PC-9 (cell line): Measurements from ENCODE around the gene TMEM11. TPM values are rescaled to one million over a fixed set of nuclear protein-coding genes. Genes with fewer than 3 reads are reported as not detected.

Experiments
- BruUV-seq: library from RNA; stranded (reverse); fragments of 400-500 nt; replicated peaks from 2 replicates; lab custom pipeline; 2021; lab: Mats Ljungman, UMichigan
- CTCF ChIA-PET: fragments of 300-600 bp; sonication (Branson Sonifier 250); formaldehyde crosslinking; loops from one replicate; lab custom pipeline; 2022; ENCODE audit warnings: antibody characterized with exemption; lab: Charles Lee
- POLR2A ChIA-PET: fragments of 300-600 bp; sonication (Branson Sonifier 250); formaldehyde crosslinking; loops from one replicate; lab custom pipeline; 2022; ENCODE audit warnings: antibody characterized with exemption; ENCODE audit not compliant: unreplicated experiment; lab: Charles Lee
- DNase-seq, 2 experiments: peaks; one replicate each; pipeline versions ENCODE4 v3.0.0 to v3.0.0-alpha.2; 2015 to 2022; ENCODE audit warnings: mixed read lengths in 1 of 2
- H2AFZ ChIP-seq: fragments of 200-600 bp; sonication (generic); 2 replicates; pipeline ENCODE4 v1.8.1; 2017; ENCODE audit warnings: antibody characterized with exemption
- H3F3A ChIP-seq: fragments of 200-600 bp; sonication (generic); 2 replicates; pipeline ENCODE4 v1.8.1; 2017; ENCODE audit warnings: antibody characterized with exemption, mild to moderate bottlenecking, low read depth; ENCODE audit not compliant: insufficient read depth
- H3K27ac ChIP-seq: fragments of 200-600 bp; sonication (generic); 2 replicates; pipeline ENCODE4 v1.6.1; 2016; ENCODE audit warnings: mixed run types
- H3K27me3 ChIP-seq: fragments of 200-600 bp; sonication (generic); 2 replicates; pipeline ENCODE4 v1.6.1; 2016; ENCODE audit warnings: low read depth, mixed run types; ENCODE audit not compliant: insufficient read depth
- H3K36me3 ChIP-seq: fragments of 200-600 bp; sonication (generic); 2 replicates; pipeline ENCODE4 v1.6.1; 2016; ENCODE audit warnings: low read depth, mixed run types
- H3K4me1 ChIP-seq: fragments of 200-600 bp; sonication (generic); replicated peaks from 2 replicates; pipeline ENCODE4 v1.6.1; 2016; ENCODE audit warnings: mixed run types; ENCODE audit not compliant: insufficient read depth
- H3K4me2 ChIP-seq: fragments of 200-600 bp; sonication (generic); 2 replicates; pipeline ENCODE4 v1.6.1; 2017; ENCODE audit warnings: mixed run types
- H3K4me3 ChIP-seq: fragments of 200-600 bp; sonication (generic); 2 replicates; pipeline ENCODE4 v1.6.1; 2016; ENCODE audit warnings: mixed run types
- H3K79me2 ChIP-seq: fragments of 200-600 bp; sonication (generic); 2 replicates; pipeline ENCODE4 v1.6.1; 2017; ENCODE audit warnings: low read depth, mixed run types
- H3K9me2 ChIP-seq: fragments of 200-600 bp; sonication (generic); 2 replicates; pipeline ENCODE4 v1.8.1; 2017; ENCODE audit warnings: mild to moderate bottlenecking; ENCODE audit not compliant: insufficient read depth
- H3K9me3 ChIP-seq: fragments of 200-600 bp; sonication (generic); 2 replicates; pipeline ENCODE4 v1.8.1; 2016; ENCODE audit warnings: low read depth; ENCODE audit not compliant: insufficient read depth
- H4K20me1 ChIP-seq: fragments of 200-600 bp; sonication (generic); 2 replicates; pipeline ENCODE4 v1.8.1; 2017; ENCODE audit not compliant: insufficient read depth
- CTCF ChIP-seq: fragments of 200-600 bp; sonication (generic); conservative IDR thresholded peaks from 2 replicates; pipeline ENCODE4 v1.6.1; 2017; ENCODE audit warnings: mixed run types, antibody characterized with exemption, mild to moderate bottlenecking, moderate library complexity
- EZH2 ChIP-seq: fragments of 200-600 bp; sonication (generic); IDR thresholded peaks from 2 replicates; pipeline ENCODE4 v1.8.0; 2017; ENCODE audit warnings: antibody characterized with exemption, low read depth
- intact Hi-C: fragments of 100-400 bp; cut with micrococcal nuclease; formaldehyde crosslinking; loops from one replicate; pipeline ENCODE4 v1.10.0; 2022; ENCODE audit not compliant: unreplicated experiment
- total RNA-seq: library from RNA; stranded (reverse); gene quantifications from 2 replicates; pipeline ENCODE4 v1.2.3, GENCODE V29; 2021

TMEM11 gene
- total RNA-seq, 1 experiment from 2014 or later, result 37.6 TPM

- Histone ChIP-seq H3K27ac (no peak overlapping the region), H2AFZ (no peak overlapping the region), H3F3A (no peaks in the 10 kb centered on the region), H4K20me1 (peaks cover 69% of the 10 kb centered on the region), H3K4me1 (no peaks in the 10 kb centered on the region), H3K9me3 (no peaks in the 10 kb centered on the region), H3K27me3 (no peaks in the 10 kb centered on the region), H3K4me2 (no peak overlapping the region), H3K4me3 (no peak overlapping the region), H3K36me3 (peaks cover 9% of the 10 kb centered on the region; the same call in 1 of the 2 replicates), H3K9me2 (no peaks in the 10 kb centered on the region), H3K79me2 (peaks cover 63% of the 10 kb centered on the region)
- CTCF ChIA-PET, result no interaction called here
- no TSS peak for BruUV-seq
- intact Hi-C loops, result no loop called here
- POLR2A ChIA-PET, result no interaction called here
- DNase-seq, result no peak
- TF ChIP-seq EZH2, result no peak
- TF ChIP-seq CTCF, result no peak
These were observed 12.7 kb downstream of the TMEM11 start for GRCh38 chr17:21201298-21201595.

DNA sequence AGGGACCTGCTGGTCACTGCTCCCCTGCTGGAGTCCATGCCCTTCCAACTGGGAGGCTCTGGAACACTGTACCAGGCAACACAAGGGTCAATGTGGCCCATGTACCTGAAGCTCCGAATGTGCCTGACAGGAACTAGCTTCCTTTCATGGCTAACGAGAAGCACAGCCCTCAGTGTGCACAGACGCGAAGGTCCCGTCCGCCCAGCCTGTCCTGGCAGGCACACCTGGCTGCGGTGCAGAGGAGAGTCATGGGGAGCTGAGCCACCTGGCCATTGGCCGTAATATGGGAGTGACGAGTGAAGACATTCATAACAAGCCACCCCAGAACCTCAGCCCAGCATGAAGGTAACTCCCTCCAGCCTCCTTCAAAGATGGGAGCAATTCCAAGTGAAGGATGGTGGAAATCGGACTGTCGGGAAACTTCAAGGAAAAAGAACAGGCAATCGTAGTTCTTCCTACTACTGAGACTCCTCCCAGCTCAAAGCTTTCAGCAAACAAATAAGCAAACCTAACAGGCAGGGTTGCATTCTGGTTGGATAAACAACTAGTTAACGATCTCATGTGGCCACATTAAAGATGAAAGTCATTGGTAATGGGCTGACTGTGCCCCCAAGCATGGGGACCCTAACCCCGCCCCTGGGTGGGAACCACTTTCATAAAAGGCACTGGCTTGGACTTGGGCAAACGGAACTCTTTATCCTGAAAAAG lies 13.2 kb downstream of the TMEM11 start:
- TF ChIP-seq CTCF (no peak), EZH2 (no peak)
- H3K4me1 ChIP-seq, result no peaks in the 10 kb centered on the region
- H3K9me2 ChIP-seq, result no peaks in the 10 kb centered on the region
- BruUV-seq, result no TSS peak
- intact Hi-C loops, result no loop called here
- DNase-seq, result no peak
- ChIA-PET POLR2A (no interaction called here), CTCF (no interaction called here)
- no peak overlapping the region for H3K4me2 ChIP-seq
- no peak overlapping the region for H3K4me3 ChIP-seq
- H3K27ac ChIP-seq, result no peak overlapping the region
- H3K36me3 ChIP-seq, result peaks cover 9% of the 10 kb centered on the region; the same call in 1 of the 2 replicates
- H3K9me3 ChIP-seq, result no peaks in the 10 kb centered on the region
- H3F3A ChIP-seq, result no peaks in the 10 kb centered on the region
- H3K79me2 ChIP-seq, result peaks cover 58% of the 10 kb centered on the region
- peaks cover 64% of the 10 kb centered on the region for H4K20me1 ChIP-seq
- no peak overlapping the region for H2AFZ ChIP-seq
- no peaks in the 10 kb centered on the region for H3K27me3 ChIP-seq

- no TSS peak for BruUV-seq
- Histone ChIP-seq H3K9me2 (no peaks in the 10 kb centered on the region), H4K20me1 (peaks cover 55% of the 10 kb centered on the region), H3K4me3 (no peak overlapping the region), H3F3A (no peaks in the 10 kb centered on the region), H3K4me2 (no peak overlapping the region), H3K4me1 (no peaks in the 10 kb centered on the region), H3K27ac (no peak overlapping the region), H2AFZ (no peak overlapping the region), H3K27me3 (no peaks in the 10 kb centered on the region), H3K36me3 (peaks cover 9% of the 10 kb centered on the region; the same call in 1 of the 2 replicates), H3K79me2 (peaks cover 49% of the 10 kb centered on the region), H3K9me3 (no peaks in the 10 kb centered on the region)
- ChIA-PET POLR2A (no interaction called here), CTCF (no interaction called here)
- DNase-seq, result no peak
- intact Hi-C loops, result no loop called here
- no peak for TF ChIP-seq CTCF
- no peak for TF ChIP-seq EZH2
These were observed 14.1 kb downstream of the TMEM11 start for GRCh38 chr17:21199856-21200255.
